HG03442 (cell line): ENCODE measurements around the gene DIP2B.

ENCODE experiments used
- ATAC-seq: cut with Tn5 transposase; IDR thresholded peaks from one replicate; pipeline ENCODE4 v1.9.1; 2021; ENCODE audit warnings: mild to moderate bottlenecking, moderate library complexity; ENCODE audit not compliant: unreplicated experiment

DIP2B gene

DNA sequence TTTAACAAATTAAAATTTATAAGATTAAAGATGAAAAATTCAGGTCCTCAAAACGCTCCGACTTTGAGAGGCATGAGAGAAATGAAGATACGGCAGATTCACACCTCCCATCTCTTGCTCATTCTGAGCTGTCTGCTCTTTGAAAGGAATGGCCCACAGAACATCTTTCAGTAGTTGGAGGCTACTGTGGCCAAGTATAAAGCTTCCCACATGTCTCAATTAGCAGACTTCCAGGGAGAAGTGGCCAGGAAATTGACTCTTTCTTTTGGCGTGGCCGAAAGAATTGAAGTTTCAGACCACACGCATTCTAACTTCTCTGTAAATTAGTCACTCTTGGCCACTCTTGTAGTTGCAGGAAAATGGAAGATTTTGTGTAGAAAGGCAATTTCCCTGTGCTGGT, 129.2 kb downstream of the DIP2B start:
- no peak for ATAC-seq

DNA sequence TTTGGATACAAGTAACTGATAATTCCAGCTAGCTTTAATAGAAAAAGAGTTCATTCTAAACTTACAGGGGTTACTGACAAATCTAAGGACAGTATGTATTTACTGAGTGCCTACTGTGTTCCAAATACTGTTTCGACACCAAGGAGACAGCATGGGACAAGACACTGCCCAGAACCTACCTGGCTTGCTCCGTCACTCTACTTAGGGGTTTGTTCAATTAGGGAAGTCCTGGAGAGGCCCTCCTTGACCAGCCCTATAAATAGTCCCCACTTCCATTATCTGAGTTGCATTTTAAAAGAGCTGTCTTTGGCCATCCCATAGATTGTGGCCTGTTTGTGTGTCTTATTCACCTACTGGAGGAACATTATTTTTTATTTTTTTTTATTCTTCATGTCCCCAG, 129.6 kb downstream of the DIP2B start:
- no peak for ATAC-seq

DNA sequence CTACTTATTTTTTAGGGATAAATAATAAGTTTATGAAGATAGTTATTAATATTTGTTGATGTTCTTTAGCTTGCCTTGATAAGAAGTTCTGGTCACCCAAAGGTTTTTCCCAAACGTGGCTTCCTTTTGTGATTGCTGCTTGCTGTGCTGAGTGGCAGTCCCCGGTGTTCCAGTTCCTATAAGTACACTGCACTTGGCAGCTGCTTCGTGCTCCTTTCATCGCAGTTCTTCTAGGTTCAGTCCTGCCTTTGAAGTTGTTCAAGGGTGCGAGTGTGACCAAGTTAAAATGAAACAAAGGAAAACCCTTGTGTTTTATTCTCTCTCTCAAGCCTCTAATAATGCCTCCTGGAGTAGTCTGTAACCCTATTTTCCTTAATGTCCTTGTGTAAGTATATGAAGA, 130.6 kb downstream of the DIP2B start:
- ATAC-seq: no peak

DNA sequence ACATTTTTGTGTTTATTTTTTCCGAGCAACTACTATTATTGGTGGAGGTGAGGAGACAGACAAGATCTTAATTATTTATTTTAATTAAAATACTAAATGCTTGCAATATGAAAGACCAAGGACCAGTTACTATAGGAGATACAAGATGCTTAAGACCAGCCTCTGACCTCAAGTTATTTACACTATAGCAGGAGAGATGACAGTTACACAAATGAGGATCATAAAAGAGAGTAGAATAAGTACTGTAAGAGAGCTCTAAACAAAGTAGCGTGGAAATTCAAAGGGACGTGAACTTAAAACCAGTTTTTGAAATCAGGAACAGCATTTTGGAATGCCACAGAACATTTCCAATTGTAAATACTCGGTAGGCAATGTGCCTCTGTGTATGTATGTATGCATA, 131.1 kb downstream of the DIP2B start:
- ATAC-seq: no peak

DNA sequence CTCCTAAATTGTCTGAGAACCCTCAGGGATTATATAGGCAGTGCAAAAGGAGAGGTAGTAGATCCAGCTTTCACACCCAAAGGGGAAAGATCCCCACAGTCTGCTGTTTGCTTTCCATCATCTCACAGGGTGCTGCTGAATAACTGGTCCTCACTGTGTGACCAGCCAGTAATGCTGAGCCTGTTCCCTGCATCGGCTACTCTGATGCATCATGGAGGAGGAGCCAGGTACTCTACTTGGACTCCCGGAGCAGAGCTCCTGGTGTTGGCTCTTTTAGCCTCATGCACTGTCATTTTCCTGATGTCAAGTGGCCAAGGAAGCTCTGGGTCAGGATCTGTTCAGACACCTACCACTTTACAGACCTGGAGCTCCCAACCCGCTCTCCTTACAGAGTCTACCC, 131.7 kb downstream of the DIP2B start:
- no peak for ATAC-seq

DNA sequence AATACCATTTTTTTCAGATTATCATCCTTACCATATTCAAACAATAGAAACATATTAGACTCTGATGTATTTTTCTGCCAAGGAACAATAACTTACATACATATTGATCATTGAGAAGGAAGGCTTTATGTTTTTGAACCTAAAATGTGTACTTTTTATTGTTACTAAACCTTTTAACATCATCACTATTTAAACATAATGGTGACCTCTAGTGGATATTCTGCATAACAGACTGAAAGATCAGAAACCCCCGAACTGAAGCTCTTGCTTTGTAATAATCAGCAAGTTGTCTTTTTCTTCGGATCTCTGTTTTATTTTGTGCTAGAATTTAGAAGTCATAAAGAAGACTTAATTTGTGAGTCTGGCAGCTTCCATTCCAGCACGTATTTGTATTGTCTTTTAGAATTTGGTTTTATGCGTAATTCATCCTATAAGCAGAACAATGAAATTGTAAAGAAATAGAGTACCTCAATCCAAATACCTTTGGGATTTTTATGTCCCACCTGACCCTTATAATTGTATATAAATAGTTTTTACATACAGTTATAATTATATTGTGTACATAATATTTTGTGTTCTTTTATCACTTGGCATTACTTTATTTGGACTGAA, 133.2 kb downstream of the DIP2B start:
- no peak for ATAC-seq

DNA sequence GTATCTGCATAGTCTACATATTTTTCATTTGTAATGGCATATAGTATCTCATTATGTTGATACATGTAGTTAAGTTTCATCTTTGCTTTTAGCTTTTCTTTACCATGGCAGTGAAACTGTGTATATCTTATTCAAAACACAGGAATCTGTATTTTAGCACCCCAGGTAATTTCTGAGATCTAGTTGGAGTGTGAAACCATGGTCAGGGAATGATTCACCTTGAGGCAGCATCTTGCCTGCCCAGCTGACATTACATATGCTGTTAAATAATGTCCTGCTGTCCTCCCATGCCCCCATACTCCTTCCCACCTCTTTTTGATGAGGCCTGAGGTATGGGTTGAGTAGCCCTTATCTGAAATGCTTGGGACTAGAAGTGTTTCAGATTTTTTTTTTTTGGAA, 133.7 kb downstream of the DIP2B start:
- ATAC-seq: no peak

DNA sequence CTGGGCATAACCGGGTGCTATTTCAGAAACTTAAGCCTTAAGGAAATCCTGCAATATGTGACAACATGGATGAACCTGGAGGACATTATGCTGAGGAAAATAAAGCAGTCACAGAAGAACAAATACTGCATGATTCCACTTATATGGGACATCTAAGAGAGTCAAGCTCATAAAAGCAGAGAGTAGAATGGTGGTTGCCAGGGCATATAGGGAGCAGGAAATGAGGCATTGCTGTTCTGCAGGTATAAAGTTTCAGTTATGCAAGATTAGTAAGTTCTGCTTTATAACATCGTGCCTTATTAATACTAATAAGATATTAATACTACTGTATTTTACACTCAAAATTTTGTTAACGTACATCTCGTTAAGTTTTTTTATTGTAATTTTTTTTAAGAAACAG, 134.9 kb downstream of the DIP2B start:
- no peak for ATAC-seq

DNA sequence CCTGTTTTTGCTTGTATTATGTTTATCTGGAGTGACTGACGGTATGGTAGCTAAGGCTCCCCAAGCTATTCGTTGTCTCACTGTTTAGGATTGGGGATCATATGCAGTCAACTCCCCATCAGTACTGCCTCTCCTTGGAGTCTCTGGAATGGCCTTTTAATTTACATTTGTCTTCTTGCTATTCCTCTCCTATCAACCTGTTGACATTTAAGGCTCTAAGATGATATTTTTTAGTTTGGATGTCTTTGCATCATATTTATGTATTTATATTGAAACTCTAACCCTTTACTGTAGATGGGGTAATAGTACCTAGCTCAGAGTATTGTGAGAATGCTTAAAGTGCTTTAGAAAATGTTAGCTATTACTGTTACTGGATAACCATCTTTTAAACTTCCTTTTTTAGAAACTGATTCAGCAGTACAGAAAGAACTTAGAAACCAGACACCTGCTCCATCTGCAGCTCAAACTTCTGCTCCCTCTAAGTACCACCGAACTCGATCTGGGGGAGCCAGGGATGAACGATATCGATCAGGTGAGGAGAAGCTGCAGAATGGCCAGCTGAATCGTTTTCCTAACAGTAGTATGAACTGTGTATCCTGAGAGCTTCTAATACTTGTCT, 135.6 kb downstream of the DIP2B start:
- ATAC-seq: no peak

DNA sequence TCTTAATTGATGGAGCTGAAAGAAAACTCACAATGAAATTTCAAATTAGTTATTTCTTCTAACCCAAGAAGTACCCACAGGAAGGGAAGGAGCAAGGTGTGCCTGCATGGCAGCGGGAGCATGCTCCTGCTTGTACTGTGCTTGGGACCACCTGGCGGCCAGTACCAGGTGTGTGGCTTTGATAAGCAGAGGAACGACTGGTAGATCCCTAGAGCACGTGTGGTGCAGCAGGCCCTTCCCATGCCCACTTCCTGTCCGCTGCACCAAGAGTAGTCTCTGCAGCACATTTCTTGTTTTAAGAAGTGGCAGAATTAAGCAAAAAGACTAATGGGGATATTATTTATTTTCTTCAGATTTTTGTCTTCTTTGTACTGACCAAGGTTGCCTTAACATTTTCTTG, 136.8 kb downstream of the DIP2B start:
- ATAC-seq: no peak

DNA sequence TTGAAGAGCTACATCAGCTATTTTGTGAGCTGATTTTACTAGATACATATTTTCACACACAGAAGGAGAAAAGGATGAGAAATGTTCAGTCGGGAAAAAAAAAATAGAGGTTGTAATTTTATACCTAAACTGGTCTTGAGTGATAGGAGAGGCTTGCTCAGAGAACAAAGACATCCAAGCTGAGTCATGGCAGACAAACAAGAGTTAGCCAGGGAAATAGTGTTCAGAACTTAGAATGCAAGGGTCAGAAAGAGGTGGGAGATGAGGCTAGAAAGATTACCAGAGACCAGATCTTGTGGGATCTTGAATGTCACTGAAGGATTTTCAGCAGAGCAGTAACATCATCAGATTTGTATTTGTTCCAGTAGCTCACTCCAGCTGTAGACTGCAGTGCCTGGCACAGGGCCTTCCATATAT, 137.3 kb downstream of the DIP2B start:
- ATAC-seq: no peak

DNA sequence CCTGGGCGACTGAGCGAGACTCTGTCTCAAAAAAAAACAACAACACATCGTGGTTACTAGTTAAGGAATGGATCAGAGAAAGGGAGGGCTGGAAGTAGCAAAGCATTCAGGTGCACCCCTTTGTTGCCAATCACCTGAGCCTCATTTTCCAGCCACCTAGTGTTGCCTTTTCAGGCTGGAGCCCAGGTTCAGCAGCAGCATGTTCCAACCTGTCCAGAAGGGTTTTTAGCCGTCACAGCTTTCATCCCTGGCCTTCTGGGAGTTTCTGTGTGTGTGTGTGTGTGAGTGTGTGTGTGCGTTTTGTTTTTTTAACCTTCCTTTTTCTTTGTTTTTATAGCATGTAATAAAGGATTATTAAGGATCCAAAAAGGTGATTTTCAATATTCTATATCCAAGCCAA, 138.0 kb downstream of the DIP2B start:
- ATAC-seq: no peak

DNA sequence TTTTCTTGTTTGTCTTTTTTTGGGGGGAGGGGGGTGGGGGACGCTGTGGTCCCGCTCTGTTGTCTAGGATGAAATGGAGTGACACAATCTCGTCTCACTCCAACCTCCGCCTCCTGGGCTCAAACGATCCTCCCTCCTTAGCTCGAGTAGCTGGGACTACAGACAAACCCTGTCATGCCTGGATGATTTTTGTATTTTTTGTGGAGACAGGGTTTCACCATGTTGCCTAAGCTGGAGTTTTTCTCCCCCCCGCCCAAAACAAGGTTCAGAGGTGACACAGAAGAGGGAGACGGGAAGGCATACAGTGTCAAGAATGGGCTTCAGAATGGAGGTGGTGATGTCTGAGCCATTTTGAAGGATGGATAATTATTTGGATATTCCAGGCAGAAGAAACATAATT, 142.2 kb downstream of the DIP2B start:
- ATAC-seq: no peak

DNA sequence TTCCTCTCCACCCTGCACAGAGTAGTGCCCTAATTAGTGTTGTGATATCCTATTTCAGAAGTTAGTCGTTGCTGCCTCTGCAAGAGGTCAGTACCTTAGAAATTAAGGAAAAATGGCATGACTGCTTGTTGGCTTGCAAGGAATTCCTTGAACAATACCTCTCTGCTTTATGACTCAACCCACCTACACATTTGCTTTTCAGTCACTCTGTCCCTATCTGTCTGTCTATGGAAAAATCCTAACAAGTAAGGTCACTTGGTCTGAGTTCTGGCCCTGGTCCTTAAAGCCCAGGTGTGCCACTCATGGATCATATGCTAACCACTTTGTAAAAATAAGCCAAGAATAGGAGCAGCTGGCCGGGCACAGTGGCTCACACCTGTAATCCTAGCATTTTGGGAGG, 142.7 kb downstream of the DIP2B start:
- no peak for ATAC-seq

DNA sequence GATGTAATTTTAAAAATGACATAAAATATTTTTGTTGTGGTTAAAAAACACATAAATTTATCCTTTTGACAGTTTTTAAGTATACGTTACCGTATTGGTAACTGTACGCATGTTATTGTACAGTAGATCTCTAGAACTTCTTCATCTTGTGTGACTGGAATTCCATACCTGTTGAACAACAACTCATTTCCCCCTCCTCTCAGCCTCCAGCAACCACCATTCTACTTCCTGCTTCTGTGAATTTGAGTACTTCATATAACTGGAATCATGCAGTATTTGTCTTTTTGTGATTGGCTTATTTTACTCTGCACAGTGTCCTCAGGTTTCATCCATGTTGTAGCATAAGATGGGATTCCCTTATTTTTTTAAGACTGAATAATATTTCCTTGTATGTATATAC, 145.5 kb downstream of the DIP2B start:
- no peak for ATAC-seq

DNA sequence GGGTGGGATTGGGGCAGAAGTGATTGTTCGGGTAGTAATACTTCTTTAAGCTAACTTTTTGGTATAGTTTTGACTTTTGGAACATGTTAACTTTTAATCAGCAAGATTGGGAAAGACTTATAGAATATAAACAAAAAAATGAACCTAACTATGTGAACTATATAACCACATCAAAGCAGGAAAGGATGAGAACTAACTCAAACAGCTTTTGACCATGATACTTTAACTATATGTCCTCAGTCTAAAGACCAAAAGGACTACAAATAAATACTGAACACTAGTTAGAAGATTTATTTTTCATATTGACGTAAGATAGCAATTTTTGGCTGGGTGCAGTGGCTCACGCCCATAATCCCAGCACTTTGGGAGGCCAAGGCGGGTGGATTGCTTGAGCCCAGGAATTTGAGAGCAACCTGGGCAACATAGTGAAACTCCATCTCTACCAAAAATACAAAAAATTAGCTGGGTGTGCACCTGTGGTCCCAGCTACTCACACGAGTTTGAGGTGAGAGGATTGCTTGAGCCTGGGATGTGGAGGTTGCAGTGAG, 150.7 kb downstream of the DIP2B start:
- no peak for ATAC-seq

DNA sequence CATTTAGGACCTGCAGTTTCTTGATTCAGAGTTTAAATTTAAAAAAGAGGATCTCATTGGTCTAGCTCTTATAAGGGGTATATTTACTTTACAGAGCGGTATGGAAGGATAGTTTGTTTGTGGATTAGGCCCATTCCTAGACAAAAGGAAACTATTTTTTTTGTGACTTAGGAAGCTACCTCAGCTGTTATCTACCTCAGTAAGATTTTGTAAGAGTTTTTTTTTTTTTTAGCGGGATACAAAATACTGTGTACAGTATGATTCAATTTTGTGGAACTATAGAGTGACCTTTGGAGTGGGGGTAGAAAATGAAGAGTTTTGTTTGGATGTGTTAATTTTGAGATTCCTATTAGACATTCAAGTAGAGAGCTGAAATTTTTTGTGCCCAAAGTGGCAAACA, 154.5 kb downstream of the DIP2B start:
- no peak for ATAC-seq

DNA sequence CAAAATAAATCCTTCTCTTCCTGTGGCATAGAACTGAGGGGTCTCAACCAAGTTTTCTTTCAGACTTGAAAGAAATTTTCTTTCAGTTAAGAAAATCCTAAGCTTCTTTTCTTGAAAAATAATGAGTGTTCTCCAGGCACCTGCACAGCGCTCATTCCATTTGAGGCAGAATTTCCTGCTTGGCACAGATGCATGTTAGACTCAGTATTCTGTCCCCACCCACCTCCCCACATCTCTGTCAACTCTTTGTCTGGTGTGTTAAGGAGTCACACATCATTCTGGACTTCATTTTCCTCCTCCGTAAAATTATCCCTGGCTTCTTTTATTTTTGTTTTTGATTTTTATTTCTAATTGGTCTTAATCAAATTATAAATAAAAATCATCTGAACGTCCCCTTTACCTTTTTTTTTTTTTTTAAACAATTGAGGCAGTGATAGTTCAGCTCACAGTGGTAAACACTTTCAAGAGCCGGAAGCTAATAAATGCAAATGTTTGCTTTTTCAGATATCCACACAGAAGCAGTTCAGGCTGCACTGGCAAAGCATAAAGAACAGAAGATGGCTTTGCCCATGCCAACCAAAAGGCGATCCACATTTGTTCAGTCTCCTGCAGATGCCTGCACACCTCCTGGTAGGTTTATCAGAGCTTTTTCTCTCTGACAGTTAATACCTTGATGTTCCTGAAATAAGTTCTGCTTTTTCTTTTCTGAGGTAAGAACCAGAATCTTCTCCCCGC, 155.1 kb downstream of the DIP2B start:
- ATAC-seq: no peak

DNA sequence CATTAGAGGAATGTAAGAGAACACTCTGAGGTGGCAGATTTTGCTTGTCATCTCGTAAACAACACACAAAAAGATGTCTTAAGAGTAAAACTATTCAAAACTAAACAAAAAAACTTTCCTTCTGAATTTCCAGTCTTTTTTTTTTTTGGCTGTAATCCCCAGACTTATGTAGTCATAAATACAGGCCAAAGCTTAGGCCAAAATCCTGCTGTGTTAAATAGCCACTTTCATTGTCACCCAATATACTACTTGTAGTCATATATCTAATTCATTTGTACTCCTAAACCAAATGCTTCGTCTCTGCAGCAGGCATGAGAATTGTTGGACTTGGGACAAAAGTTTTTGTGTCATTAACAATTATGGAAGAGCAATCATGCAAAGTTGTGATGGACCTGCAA, 155.6 kb downstream of the DIP2B start:
- ATAC-seq: no peak

DNA sequence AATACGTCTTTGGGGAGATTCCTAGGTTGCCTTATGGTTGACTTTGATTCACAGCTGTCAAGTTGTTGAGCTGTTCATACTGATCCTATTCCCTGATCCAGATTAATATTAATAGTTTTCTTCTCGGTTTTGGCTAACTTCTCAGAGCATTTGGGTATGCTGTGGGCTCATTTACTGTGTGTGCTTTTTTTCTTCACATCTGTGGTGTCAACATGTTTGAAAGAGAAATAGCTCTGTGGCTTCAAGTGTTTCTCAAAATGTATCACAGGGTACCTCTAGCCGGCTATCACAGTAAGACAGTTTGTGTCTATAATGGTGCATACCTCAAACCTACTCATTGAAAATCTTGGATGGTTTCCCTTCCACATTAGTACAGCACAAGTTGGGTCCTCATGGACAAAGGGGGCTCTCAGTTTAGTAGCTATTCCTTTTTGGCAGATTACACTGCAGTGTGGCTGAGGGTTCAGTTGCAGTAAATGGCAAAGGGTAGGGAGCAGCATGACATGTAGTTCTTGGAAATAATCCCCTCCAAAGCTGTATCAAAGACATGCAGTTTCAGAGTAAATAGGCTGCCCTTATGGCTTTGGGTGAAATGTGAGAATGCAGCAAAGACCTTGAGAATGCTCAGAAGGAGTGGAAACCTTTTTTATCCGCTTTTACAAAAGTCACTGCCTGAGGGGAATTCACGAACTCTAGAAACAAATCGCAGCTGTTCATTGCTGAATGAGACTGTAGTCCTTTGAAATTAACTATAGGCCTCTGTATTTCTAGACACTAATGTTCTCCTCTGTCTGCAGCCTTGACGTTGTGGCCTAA, 156.7 kb downstream of the DIP2B start:
- peak; percentile 56 for ATAC-seq

DNA sequence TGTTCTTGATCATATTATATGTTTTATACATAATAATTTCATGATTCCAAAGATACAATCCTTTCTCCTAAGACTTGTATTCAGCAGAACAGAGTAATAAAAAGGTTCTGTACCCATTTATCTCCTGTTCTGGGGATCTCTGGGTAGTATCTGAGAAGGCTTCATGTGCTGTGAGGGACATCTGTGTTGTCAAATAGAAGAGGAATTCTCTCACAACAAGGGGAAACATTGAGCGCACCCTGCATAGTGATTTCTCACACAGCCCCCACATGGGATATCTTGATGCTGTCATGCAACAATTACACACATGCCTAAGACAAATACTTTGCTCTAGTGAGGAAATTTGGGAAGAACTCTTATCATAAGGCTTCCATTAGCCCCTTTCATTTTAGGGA, 157.3 kb downstream of the DIP2B start:
- no peak for ATAC-seq
